ENCODE data around the gene GPC6. TPM values are rescaled to one million over a fixed set of nuclear protein-coding genes. Genes with fewer than 3 reads are reported as not detected.

Gene GPC6
- total RNA-seq, 1 donor from 2014 or later, result 50.3 TPM

GRCh38 chr13:93967286-93967685, 740.7 kb downstream of the GPC6 start:
- TF ChIP-seq CTCF (IDR thresholded peaks at IDR 0.05; ENCODE audit: unreplicated experiment), result no peak
- H3K27me3 Mint-ChIP-seq, result no peaks in the 10 kb centered on the region
- no peaks in the 10 kb centered on the region for H3K36me3 Mint-ChIP-seq (ENCODE audit: insufficient read depth)
- H3K27ac Mint-ChIP-seq, result no peak overlapping the region
- no peaks in the 10 kb centered on the region for H3K9me3 Mint-ChIP-seq (ENCODE audit: low read depth)
- no peak for DNase-seq (ENCODE audit: low spot score, unreplicated experiment)
- H3K4me1 Mint-ChIP-seq (ENCODE audit: low read depth), result peaks cover 24% of the 10 kb centered on the region
- H3K4me3 Mint-ChIP-seq (ENCODE audit: low read depth), result no peak overlapping the region

- no peak for TF ChIP-seq CTCF (IDR thresholded peaks at IDR 0.05; ENCODE audit: unreplicated experiment)
- Mint-ChIP-seq H3K9me3 (ENCODE audit: low read depth) (no peaks in the 10 kb centered on the region), H3K36me3 (ENCODE audit: insufficient read depth) (peaks cover 1% of the 10 kb centered on the region), H3K27me3 (no peaks in the 10 kb centered on the region), H3K4me3 (ENCODE audit: low read depth) (no peak overlapping the region), H3K4me1 (ENCODE audit: low read depth) (peaks cover 9% of the 10 kb centered on the region), H3K27ac (no peak overlapping the region)
- no peak for DNase-seq (ENCODE audit: low spot score, unreplicated experiment)
Measured at GRCh38 chr13:93975242-93975641, 748.6 kb downstream of the GPC6 start.

- Mint-ChIP-seq H3K4me3 (ENCODE audit: low read depth) (no peak overlapping the region), H3K27me3 (no peaks in the 10 kb centered on the region), H3K9me3 (ENCODE audit: low read depth) (no peaks in the 10 kb centered on the region), H3K36me3 (ENCODE audit: insufficient read depth) (peaks cover 1% of the 10 kb centered on the region), H3K4me1 (ENCODE audit: low read depth) (peaks cover 8% of the 10 kb centered on the region), H3K27ac (no peak overlapping the region)
- DNase-seq (ENCODE audit: low spot score, unreplicated experiment), result no peak
- no peak for TF ChIP-seq CTCF (IDR thresholded peaks at IDR 0.05; ENCODE audit: unreplicated experiment)
Measured at GRCh38 chr13:93976528-93976927, 749.9 kb downstream of the GPC6 start.

GRCh38 chr13:93977986-93978385, 751.4 kb downstream of the GPC6 start:
- peaks cover 1% of the 10 kb centered on the region for H3K36me3 Mint-ChIP-seq (ENCODE audit: insufficient read depth)
- no peaks in the 10 kb centered on the region for H3K27me3 Mint-ChIP-seq
- TF ChIP-seq CTCF (IDR thresholded peaks at IDR 0.05; ENCODE audit: unreplicated experiment), result no peak
- H3K9me3 Mint-ChIP-seq (ENCODE audit: low read depth), result no peaks in the 10 kb centered on the region
- peaks cover 2% of the 10 kb centered on the region for H3K4me1 Mint-ChIP-seq (ENCODE audit: low read depth)
- no peak for DNase-seq (ENCODE audit: low spot score, unreplicated experiment)
- H3K27ac Mint-ChIP-seq, result no peak overlapping the region
- H3K4me3 Mint-ChIP-seq (ENCODE audit: low read depth), result no peak overlapping the region

- H3K27me3 Mint-ChIP-seq, result no peaks in the 10 kb centered on the region
Measured at GRCh38 chr13:93981426-93981977, 754.9 kb downstream of the GPC6 start.

More at GRCh38 chr13:93981426-93981977, 754.9 kb downstream of the GPC6 start:
- Mint-ChIP-seq H3K9me3 (ENCODE audit: low read depth) (no peaks in the 10 kb centered on the region), H3K4me1 (ENCODE audit: low read depth) (peaks cover 2% of the 10 kb centered on the region), H3K27ac (no peak overlapping the region), H3K4me3 (ENCODE audit: low read depth) (no peak overlapping the region), H3K36me3 (ENCODE audit: insufficient read depth) (peaks cover 1% of the 10 kb centered on the region)
- DNase-seq (ENCODE audit: low spot score, unreplicated experiment), result no peak
- no peak for TF ChIP-seq CTCF (IDR thresholded peaks at IDR 0.05; ENCODE audit: unreplicated experiment)

Data from progenitor cell of endocrine pancreas (in vitro differentiated cells).